C4-2B (cell line): ENCODE results near the gene IGF2BP1.

ENCODE experiments used
- H3K27ac ChIP-seq: fragments of 450-650 bp; 2 replicates; pipeline ENCODE4 v1.5.1; 2017
- ZFX ChIP-seq: fragments of 450-650 bp; IDR thresholded peaks from 2 replicates; pipeline ENCODE4 v1.6.1; 2017
- TF ChIP-seq, protein P1 (sequence below): fragments of 450-650 bp; conservative IDR thresholded peaks from 2 replicates; pipeline ENCODE4 v1.5.1; 2017; ENCODE audit warnings: mild to moderate bottlenecking

Gene IGF2BP1

DNA sequence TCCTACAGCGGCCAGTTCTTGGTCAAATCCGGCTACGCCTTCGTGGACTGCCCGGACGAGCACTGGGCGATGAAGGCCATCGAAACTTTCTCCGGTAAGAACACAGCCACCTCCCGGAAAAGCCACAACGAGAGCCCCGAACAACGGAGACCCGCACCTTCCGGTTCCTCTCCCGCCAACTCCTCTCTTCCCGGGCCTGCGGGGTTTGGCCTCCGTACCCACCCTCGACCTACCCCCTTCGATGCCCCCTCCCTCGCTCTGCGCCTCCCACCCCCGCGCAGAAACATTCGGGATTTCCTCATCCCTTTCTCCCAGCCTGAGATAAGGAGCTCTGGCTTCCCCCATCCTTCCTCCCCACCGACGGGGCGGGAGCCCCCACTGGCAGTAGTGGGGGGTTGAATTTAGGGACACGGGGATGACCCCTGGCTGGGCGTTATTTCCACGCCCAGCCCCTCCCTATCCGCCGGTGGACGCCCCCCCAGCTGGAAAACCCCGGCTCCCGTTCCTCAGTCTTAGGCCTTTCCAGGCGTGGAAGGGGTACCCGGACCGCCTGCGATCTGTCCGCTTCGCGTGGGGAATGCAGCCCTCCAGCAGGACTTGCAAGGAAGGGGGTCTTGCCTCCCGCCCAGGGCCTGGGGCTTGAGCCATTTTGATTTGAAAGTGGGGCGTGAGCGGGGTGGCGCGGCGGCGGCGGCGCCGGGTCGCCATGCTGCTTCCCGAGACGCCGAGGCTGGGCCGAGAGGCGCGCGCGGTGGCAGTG, 822 bp downstream of the IGF2BP1 start:
- TF ChIP-seq, protein P1, sequence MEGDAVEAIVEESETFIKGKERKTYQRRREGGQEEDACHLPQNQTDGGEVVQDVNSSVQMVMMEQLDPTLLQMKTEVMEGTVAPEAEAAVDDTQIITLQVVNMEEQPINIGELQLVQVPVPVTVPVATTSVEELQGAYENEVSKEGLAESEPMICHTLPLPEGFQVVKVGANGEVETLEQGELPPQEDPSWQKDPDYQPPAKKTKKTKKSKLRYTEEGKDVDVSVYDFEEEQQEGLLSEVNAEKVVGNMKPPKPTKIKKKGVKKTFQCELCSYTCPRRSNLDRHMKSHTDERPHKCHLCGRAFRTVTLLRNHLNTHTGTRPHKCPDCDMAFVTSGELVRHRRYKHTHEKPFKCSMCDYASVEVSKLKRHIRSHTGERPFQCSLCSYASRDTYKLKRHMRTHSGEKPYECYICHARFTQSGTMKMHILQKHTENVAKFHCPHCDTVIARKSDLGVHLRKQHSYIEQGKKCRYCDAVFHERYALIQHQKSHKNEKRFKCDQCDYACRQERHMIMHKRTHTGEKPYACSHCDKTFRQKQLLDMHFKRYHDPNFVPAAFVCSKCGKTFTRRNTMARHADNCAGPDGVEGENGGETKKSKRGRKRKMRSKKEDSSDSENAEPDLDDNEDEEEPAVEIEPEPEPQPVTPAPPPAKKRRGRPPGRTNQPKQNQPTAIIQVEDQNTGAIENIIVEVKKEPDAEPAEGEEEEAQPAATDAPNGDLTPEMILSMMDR: no peak
- TF ChIP-seq ZFX: no peak
- H3K27ac ChIP-seq: no peak overlapping the region

- TF ChIP-seq, protein P1: no peak
- TF ChIP-seq ZFX: no peak
- H3K27ac ChIP-seq: no peak overlapping the region
These were observed 1.6 kb downstream of the IGF2BP1 start for GRCh38 chr17:48998587-48999440.

DNA sequence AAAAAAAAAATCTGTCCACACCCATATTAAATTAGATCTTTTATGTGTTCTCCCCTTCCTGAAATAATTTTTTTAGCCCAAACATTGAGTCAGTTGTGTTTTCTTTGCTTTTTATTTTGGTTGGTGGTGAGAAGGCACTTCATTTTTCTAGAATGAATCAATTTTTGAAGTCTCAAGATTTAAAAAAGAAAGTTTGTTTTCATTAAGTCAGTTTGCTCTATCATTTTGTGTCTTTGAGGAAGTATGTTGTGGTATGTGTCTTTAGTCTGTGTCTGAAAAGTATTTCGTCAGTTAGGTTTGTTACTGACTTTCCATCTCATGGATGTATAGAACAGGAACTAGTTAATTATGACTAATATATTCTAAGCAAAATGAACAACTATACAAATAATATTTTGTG, 3.8 kb downstream of the IGF2BP1 start:
- TF ChIP-seq, protein P1: no peak
- TF ChIP-seq ZFX: no peak
- no peak overlapping the region for H3K27ac ChIP-seq

GRCh38 chr17:49001671-49002070, 4.5 kb downstream of the IGF2BP1 start:
- TF ChIP-seq, protein P1: no peak
- TF ChIP-seq ZFX: no peak
- H3K27ac ChIP-seq: no peak overlapping the region

DNA sequence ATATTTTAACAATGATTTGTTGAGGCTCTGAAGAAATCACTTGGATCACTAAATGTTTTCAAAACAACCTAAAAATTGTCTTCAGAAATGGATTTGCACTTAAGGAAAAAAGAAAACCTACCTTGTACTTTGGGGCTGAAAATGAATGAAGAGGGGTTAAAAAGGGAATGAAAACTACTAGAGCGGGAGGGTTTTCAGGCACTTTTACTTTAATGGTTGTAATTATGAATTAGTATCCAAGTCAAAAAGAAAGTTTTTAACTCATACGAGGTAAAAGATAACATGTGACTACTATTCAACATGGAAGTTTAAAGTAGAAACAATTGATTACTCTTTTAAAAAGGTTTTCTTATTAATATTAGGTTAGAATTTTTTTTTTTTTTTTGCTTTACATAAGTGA, 5.1 kb downstream of the IGF2BP1 start:
- TF ChIP-seq ZFX: no peak
- TF ChIP-seq, protein P1: no peak
- H3K27ac ChIP-seq: no peak overlapping the region

- no peak for TF ChIP-seq ZFX
- TF ChIP-seq, protein P1: no peak
- no peak overlapping the region for H3K27ac ChIP-seq
These were observed 5.6 kb downstream of the IGF2BP1 start for GRCh38 chr17:49002766-49003165.
